KOPT-K1 (cell line): Measurements from ENCODE around the gene TEX38.
"Not testable (repeated sequence)": the region's sequence is repeated elsewhere in the genome, so short reads cannot be mapped to it uniquely, and the experiment has no call there.

ENCODE experiments used
- H3K27ac ChIP-seq: fragments of 200-600 bp; sonication (generic); 2 replicates; pipeline ENCODE4 v1.5.1; 2016; ENCODE audit warnings: antibody characterized with exemption, mild to moderate bottlenecking, low read depth, low read length; ENCODE audit not compliant: poor library complexity, severe bottlenecking
- H3K36me3 ChIP-seq: fragments of 200-600 bp; sonication (generic); 2 replicates; pipeline ENCODE4 v1.5.1; 2017; ENCODE audit warnings: antibody characterized with exemption, mild to moderate bottlenecking, low read length, moderate library complexity; ENCODE audit not compliant: insufficient read depth
- H3K9me3 ChIP-seq: fragments of 200-600 bp; sonication (generic); 2 replicates; pipeline ENCODE4 v1.5.1; 2017; ENCODE audit warnings: antibody characterized with exemption, low read length, mild to moderate bottlenecking; ENCODE audit not compliant: insufficient read depth, poor library complexity, severe bottlenecking

TEX38 gene

DNA sequence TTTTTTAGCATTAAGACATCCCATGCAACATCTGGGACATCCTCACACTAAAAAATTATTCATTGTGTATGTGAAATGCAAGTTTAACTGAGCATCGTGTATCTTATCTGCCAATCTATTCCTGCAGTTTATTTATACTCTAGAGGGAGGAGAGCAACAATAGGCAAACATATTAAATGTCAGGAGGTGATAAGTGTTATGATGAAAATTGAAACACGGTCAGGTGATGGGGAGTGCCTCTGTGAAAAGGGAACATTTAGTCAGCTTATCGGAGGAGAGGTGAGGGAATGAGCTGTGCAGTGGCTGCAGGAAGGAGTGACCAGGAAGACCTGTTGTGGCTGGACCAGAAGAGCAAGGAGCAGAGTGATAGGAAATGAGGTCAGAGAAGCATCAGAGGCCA lies 48.0 kb downstream of the TEX38 start:
- Histone ChIP-seq H3K27ac (no peak overlapping the region), H3K9me3 (no peaks in the 10 kb centered on the region), H3K36me3 (peaks cover 26% of the 10 kb centered on the region)

- peaks cover 19% of the 10 kb centered on the region for H3K36me3 ChIP-seq
- H3K27ac ChIP-seq: not testable (repeated sequence)
These were observed 48.7 kb downstream of the TEX38 start for GRCh38 chr1:46720319-46720718.

DNA sequence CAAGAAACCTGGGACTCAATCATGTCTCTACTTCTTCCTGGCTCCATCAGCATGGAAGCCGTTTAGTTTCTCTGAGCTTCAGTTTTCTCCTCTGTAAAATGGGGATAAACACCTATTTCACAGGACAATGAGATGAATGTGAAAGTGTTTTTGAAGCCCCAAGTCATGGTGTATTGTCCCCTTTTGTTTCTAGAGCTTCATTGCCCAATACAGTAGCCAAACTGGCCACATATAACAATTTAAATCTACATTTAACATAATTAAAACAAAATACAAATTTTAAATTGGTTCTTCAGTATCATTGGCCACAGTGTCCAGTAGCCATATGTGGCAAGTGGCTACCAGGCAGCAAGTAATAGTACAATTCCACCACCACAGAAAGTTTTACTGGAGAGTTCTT lies 49.5 kb downstream of the TEX38 start:
- H3K27ac ChIP-seq: no peak overlapping the region
- H3K36me3 ChIP-seq: peaks cover 11% of the 10 kb centered on the region
- H3K9me3 ChIP-seq: no peaks in the 10 kb centered on the region

More at GRCh38 chr1:46720319-46720718, 48.7 kb downstream of the TEX38 start:
- H3K9me3 ChIP-seq: not testable (repeated sequence)

- Histone ChIP-seq H3K9me3 (no peaks in the 10 kb centered on the region), H3K27ac (no peak overlapping the region), H3K36me3 (peaks cover 5% of the 10 kb centered on the region; the same call in 1 of the 2 replicates)
These were observed 50.1 kb downstream of the TEX38 start for GRCh38 chr1:46721686-46722205.
